ENCODE data around the gene ABCB11. TPM values are rescaled to one million over a fixed set of nuclear protein-coding genes. Genes with fewer than 3 reads are reported as not detected.

ABCB11 gene
- total RNA-seq, 1 donor from 2014 or later, result not detected

DNA sequence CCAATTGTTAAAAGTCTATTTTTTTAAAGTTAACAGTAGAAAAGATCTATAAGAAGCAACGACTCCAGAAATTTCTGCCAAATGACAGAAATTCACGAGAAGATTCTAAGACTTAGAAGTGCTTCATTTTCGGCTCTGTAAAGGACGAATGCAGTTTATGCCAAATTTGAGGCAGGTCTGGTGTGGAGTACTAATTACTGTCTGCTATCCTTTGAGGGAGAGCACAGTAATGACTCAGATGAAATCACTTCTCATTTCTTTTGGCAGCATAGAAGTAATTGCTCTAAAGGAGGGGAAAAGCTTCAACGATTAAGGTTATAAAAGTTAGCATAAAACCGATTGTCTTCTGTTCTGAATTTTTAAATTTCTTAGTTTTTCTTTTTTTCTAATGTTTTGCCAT is 118.7 kb downstream of the ABCB11 start:
- Histone ChIP-seq H3K9me3 (ENCODE audit: low read depth) (peaks cover 10% of the 10 kb centered on the region), H3K79me2 (ENCODE audit: low read depth) (no peaks in the 10 kb centered on the region), H3K36me3 (peaks cover 4% of the 10 kb centered on the region), H3K9ac (no peak overlapping the region), H3F3A (ENCODE audit: low read depth) (peaks cover 34% of the 10 kb centered on the region), H2AFZ (replicated peaks) (no peak overlapping the region), H3K27ac (peak overlapping the region; percentile 26), H3K27me3 (no peaks in the 10 kb centered on the region), H3K4me3 (peak overlapping the region; percentile 10), H4K20me1 (ENCODE audit: low read depth) (no peaks in the 10 kb centered on the region), H3K4me1 (peaks cover 45% of the 10 kb centered on the region), H3K4me2 (peak overlapping the region; percentile 65)
- TF ChIP-seq EZH2phosphoT487 (IDR thresholded peaks at IDR 0.05) (no peak), EZH2 (IDR thresholded peaks at IDR 0.05) (no peak)
- TF ChIP-seq, protein P1, sequence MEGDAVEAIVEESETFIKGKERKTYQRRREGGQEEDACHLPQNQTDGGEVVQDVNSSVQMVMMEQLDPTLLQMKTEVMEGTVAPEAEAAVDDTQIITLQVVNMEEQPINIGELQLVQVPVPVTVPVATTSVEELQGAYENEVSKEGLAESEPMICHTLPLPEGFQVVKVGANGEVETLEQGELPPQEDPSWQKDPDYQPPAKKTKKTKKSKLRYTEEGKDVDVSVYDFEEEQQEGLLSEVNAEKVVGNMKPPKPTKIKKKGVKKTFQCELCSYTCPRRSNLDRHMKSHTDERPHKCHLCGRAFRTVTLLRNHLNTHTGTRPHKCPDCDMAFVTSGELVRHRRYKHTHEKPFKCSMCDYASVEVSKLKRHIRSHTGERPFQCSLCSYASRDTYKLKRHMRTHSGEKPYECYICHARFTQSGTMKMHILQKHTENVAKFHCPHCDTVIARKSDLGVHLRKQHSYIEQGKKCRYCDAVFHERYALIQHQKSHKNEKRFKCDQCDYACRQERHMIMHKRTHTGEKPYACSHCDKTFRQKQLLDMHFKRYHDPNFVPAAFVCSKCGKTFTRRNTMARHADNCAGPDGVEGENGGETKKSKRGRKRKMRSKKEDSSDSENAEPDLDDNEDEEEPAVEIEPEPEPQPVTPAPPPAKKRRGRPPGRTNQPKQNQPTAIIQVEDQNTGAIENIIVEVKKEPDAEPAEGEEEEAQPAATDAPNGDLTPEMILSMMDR (IDR thresholded peaks at IDR 0.05), result no peak
- H3K27ac Mint-ChIP-seq, result no peak overlapping the region
- no peak for DNase-seq (ENCODE audit: low spot score)
- H3K27me3 Mint-ChIP-seq (ENCODE audit: insufficient read depth, low read depth), result no peaks in the 10 kb centered on the region
- peak overlapping the region; percentile 46 for H3K4me3 Mint-ChIP-seq
- H3K9me3 Mint-ChIP-seq, result peaks cover 7% of the 10 kb centered on the region
- H3K36me3 Mint-ChIP-seq, result no peaks in the 10 kb centered on the region
- peaks cover 51% of the 10 kb centered on the region for H3K4me1 Mint-ChIP-seq

DNA sequence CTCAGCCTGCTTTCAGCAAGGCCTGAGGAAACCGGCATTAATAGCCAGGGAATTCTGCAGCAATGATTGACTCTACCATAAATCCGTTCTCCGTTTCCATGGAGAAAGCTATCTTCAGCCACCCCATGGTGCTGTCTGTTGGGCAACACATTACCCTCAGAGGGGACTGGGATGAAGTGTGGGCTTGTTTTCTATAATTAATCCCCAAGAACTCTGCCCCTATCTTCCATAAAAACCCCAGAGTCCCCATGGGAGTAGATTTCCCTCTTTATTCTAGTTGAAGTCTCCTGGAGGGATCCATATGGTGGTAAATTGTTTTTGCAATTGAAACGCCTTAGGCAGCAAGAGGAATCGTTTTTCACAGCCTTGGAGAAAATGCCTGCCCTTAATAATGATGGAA is 120.8 kb downstream of the ABCB11 start:
- H3K27me3 ChIP-seq, result no peaks in the 10 kb centered on the region
- no peaks in the 10 kb centered on the region for H3K79me2 ChIP-seq (ENCODE audit: low read depth)
- no peak overlapping the region for H2AFZ ChIP-seq (replicated peaks)
- DNase-seq (ENCODE audit: low spot score), result no peak
- peaks cover under 1% of the 10 kb centered on the region for H3K9me3 ChIP-seq (ENCODE audit: low read depth)
- Mint-ChIP-seq H3K27me3 (ENCODE audit: insufficient read depth, low read depth) (no peaks in the 10 kb centered on the region), H3K36me3 (no peaks in the 10 kb centered on the region), H3K9me3 (peaks cover 1% of the 10 kb centered on the region), H3K27ac (no peak overlapping the region), H3K4me3 (no peak overlapping the region), H3K4me1 (peaks cover 53% of the 10 kb centered on the region)
- H3K4me2 ChIP-seq, result no peak overlapping the region
- no peak overlapping the region for H3K4me3 ChIP-seq
- H3K27ac ChIP-seq, result no peak overlapping the region
- TF ChIP-seq EZH2phosphoT487 (IDR thresholded peaks at IDR 0.05) (no peak), EZH2 (IDR thresholded peaks at IDR 0.05) (no peak)
- TF ChIP-seq, protein P1 (IDR thresholded peaks at IDR 0.05), result no peak
- peaks cover 34% of the 10 kb centered on the region for H3F3A ChIP-seq (ENCODE audit: low read depth)
- no peak overlapping the region for H3K9ac ChIP-seq
- H3K36me3 ChIP-seq, result no peaks in the 10 kb centered on the region
- H3K4me1 ChIP-seq, result peaks cover 55% of the 10 kb centered on the region
- no peaks in the 10 kb centered on the region for H4K20me1 ChIP-seq (ENCODE audit: low read depth)

DNA sequence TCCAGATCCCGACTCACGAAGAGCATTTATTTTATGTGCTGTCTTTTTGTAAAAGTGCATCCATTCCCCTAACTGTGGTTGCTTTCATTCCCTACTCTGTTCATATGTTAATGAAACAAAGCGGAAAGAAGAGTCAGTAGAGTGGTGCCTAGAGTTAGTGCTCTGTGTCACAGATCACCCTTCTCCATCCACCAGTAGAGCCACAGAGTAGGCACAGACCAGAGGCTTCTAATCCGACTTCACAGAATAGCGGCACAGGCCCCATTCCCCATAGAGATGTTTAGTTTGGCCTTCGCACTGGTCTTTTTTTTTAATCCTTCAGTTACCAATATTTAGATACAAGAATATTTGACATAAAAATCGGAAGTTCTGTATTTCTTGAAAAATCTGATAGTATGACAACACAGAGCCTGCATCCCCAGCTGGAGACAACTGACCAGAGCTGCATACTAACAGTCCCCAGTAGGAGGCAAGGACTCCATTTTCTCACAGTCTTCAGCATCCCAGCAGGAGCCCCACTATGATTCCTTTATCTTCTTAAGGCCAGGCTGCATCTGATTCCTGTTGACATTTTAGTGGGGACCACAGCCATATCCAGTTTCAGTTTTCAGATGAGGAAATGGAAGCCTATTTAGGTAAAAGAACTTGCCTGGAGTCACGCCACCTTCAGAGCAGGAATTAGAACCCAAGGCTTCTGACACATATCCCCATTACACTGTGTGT is 123.0 kb downstream of the ABCB11 start:
- no peaks in the 10 kb centered on the region for H3K36me3 ChIP-seq
- H4K20me1 ChIP-seq (ENCODE audit: low read depth), result no peaks in the 10 kb centered on the region
- H3K9ac ChIP-seq, result no peak overlapping the region
- no peak overlapping the region for H3K27ac ChIP-seq
- H2AFZ ChIP-seq (replicated peaks), result peak overlapping the region; percentile 10
- no peaks in the 10 kb centered on the region for H3K79me2 ChIP-seq (ENCODE audit: low read depth)
- DNase-seq (ENCODE audit: low spot score), result no peak
- H3K9me3 Mint-ChIP-seq, result no peaks in the 10 kb centered on the region
- H3K9me3 ChIP-seq (ENCODE audit: low read depth), result no peaks in the 10 kb centered on the region
- H3K4me1 ChIP-seq, result peaks cover 39% of the 10 kb centered on the region
- peaks cover 2% of the 10 kb centered on the region for H3K27me3 Mint-ChIP-seq (ENCODE audit: insufficient read depth, low read depth)
- no peak overlapping the region for H3K4me3 ChIP-seq
- H3F3A ChIP-seq (ENCODE audit: low read depth), result peaks cover 29% of the 10 kb centered on the region
- H3K27ac Mint-ChIP-seq, result peak overlapping the region; percentile 51
- H3K4me1 Mint-ChIP-seq, result peaks cover 41% of the 10 kb centered on the region
- TF ChIP-seq EZH2 (IDR thresholded peaks at IDR 0.05) (no peak), EZH2phosphoT487 (IDR thresholded peaks at IDR 0.05) (no peak)
- TF ChIP-seq, protein P1 (IDR thresholded peaks at IDR 0.05), result no peak
- H3K4me2 ChIP-seq, result no peak overlapping the region
- H3K36me3 Mint-ChIP-seq, result no peaks in the 10 kb centered on the region
- H3K27me3 ChIP-seq, result no peaks in the 10 kb centered on the region
- no peak overlapping the region for H3K4me3 Mint-ChIP-seq

Data from neural progenitor cell (in vitro differentiated cells).